Body of pancreas (tissue), 4 donors: ENCODE results near the gene GAD1.

ENCODE experiments used
- CTCF ChIP-seq, 7 experiments: fragments of 450-650 bp in 4 of 7; fragments of 200-600 bp in 3 of 7; sonication (generic) in 3 of 7; IDR thresholded peaks; one replicate each; pipeline ENCODE4 v1.5.1; 2016 to 2019; ENCODE audit warnings: antibody characterized with exemption in 7 of 7
- POLR2A ChIP-seq, 3 donors: fragments of 450-650 bp; IDR thresholded peaks; one replicate each; pipeline ENCODE4 v1.6.1; 2016; ENCODE audit warnings: antibody characterized with exemption in 3 of 3, mild to moderate bottlenecking in 2 of 3

DNA sequence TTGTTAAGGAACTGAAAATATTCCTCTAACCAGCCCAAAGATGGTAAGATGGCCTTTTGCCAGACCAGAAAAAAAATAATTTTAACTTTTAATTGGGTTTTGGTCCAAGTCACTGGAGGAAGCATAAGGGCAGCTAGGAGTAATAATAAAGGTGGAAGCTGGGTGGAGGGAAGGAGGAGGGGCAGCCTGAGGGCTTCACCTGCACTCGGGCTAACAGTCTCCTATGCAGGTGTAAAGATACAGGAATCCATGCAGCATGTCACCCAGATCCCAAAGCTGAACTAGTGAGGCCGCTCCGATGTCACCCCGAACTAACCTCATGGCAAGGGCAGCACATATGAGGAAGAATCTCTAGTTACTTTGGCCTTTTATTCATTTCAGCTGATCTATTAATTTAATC, 75.2 kb downstream of the GAD1 start:
- TF ChIP-seq POLR2A (IDR thresholded peaks at IDR 0.05) = no peak
- no peak for TF ChIP-seq CTCF (IDR thresholded peaks at IDR 0.05)
